NCI-H1417 (cell line): ENCODE results near the gene OVAAL.
A peak's percentile ranks its signal among the peaks of the same experiment; 100 is the strongest.
"Not testable (repeated sequence)": the region's sequence is repeated elsewhere in the genome, so short reads cannot be mapped to it uniquely, and the experiment has no call there.

Source experiments
- DNase-seq, 3 experiments: peaks; one replicate each; lab custom pipeline; 2025; lab: John Stamatoyannopoulos, UW

OVAAL gene

DNA sequence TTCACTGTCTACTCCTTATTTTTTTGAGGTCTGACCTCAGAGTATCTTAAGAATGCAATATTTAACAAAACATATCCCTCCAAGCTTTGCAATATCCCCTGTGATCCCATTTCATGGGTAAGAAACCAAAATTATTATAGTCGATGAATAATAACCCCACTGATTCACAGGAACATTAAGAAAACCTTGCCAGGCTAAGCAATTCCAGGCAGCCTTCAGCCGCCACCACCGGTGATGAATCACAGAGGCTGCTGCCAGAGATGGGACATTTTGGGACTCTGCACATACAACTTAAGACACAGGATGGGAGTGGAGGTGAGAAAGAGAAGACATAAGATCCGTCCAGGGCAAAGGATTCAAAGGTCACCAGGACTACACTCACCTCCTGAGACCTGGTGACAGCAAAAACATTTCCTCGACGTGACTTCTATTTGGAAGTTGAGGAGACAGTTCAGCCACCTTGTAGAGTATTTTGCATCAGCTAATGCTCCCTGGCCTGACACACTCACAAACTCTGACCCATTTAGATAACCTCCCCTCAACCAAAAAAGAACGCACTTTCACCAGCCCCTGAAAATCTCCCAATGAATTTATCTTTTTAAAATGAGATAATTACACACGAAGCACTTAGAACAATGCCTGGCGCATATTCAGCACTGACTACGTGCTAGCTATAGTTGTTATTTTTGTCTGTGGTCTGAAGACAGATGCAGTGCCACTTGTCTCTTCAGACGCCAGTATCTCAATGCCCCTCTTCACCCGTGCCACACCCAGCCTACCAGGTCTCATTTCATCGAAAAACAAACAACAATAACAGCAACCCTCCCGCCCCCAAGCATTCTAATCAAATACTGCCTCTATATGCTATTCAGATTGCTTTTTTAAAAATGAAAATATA is 17.8 kb upstream of the OVAAL start:
- DNase-seq = peak in 2 of 3 experiments; percentile 10 to 43

DNA sequence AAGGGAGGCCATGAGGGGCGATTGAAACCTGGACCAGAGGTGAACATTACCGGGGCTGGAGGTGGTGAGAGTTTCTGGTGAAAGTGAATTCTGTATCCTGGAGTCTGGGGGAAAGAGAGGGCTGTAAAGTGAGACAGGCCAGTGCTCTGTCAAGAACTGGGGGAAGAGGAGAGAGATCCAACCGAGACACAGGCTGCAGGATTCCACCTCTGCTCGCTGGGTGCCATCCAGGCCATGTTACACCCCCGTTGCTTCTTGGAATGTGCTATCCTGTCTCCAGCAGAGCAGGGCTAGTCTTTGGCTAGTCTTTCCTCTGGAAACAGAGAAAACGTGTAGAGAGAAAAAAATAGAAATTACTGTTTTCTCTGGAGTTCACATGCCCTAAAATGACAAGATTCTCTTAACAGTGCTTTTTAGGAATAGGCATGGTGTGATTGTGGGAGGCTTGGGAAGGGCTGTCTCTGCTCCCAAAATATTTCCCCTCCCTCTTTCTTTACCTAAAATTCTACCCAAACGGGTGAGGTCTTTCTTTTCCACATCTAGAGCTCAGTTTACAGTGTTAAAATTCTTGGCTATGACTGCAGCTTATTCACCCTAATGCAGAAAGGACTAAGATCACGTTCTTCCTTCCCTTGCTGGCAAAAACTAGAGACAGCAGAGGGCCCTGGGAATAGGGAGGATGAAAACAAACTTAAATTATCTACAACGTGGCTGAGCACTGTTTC is 16.5 kb upstream of the OVAAL start:
- DNase-seq = no peak

DNA sequence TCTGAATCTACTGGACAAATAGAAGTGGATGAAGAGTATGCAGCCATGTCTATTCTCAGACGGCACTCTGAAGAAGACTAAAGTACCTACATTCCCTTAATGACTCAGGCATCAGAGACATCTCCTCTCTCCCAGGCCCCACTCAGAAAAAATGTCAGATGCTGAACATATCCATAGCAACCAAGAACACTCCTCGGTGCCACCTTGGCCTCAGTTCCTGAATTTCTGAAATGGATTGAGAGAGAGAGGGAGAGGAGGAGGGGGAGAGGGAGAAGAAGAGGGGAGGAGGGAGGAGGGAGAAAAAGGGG is 16.0 kb upstream of the OVAAL start:
- peak in 1 of 3 experiments; percentile 22 for DNase-seq

DNA sequence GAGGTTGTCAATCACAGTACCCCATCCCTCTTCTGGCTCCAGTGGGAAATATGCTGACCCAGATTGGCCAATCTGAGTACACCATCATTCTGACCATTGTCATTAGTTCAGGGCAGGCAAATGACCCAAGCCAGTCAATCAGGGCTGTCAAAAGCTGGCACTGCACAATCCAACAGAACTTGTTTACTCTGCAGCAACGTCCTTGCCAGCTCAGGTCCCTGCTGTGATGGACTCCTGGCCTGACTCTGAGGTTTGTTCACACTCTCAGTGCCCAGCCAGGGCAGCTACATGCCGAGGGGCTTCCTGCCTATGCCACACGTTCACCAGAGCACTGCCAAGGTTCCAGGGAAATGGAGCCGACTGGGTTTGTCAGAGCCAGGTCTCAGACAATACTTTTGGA is 14.7 kb upstream of the OVAAL start:
- DNase-seq = no peak

DNA sequence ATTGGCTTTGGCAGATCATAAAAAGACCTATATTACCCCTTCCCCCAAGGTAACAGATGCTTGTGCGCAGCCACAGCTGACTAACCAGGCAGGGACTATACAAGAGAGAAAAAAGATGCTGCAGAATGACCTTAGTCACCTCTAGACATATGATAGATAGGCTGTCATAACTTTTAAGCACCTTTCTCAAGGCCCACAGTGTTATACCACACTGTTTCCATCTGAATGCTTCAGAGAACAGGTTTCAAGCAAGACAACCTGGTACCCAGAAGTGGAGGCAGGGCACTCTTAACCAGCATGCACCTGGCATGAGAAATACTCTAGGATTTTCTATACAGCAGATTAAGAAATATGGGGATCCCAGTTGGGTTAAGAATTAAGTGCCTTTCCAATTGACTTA is 12.8 kb upstream of the OVAAL start:
- DNase-seq = no peak

DNA sequence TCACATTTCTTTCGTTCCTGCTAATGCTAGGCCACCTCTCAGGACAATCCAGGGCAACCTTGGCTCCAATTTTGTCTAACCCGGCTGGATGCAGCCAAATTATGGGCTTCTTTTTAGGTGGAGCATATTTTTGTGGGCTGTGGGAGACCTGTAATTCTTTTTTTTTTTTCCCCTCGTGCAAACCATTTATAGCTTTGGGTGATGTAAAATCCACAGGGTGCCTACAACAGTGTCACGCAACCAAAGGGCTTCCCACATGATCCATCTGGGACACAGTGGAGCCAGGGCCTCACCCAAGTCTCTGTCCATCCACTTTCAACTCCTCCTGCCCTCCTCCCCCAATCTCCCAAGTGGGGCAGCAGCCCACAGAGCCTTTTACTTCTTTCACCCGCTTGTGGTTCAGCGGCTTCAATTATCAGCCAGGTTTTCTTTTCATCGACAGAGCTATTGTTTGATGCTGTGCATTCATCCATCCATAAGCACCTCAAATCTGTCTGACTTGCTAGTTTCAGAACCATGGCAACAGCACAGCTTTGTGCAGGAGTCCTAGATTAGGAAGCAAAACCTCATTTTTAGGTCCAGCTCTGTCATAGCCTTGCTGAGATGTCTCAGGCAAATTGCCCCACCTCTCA is 10.0 kb upstream of the OVAAL start:
- peak; percentile 62 to 83 (median 83) for DNase-seq

DNA sequence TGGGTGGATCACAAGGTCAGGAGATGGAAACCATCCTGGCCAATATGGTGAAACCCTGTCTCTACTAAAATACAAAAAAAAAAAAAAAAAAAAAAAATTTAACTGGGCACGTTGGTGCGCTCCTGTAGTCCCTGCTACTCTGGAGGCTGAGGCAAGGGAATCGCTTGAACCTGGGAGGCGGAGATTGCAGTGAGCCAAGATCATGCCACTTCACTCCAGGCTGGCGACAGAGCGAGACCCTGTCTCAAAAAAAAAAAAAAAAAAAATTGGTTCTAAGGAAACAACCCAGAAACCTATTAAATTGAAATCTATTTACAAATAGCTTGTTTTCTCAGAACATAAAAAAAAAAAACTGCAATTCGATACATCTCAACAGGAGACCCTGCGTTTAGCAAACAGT is 9.0 kb upstream of the OVAAL start:
- not testable (repeated sequence) for DNase-seq

DNA sequence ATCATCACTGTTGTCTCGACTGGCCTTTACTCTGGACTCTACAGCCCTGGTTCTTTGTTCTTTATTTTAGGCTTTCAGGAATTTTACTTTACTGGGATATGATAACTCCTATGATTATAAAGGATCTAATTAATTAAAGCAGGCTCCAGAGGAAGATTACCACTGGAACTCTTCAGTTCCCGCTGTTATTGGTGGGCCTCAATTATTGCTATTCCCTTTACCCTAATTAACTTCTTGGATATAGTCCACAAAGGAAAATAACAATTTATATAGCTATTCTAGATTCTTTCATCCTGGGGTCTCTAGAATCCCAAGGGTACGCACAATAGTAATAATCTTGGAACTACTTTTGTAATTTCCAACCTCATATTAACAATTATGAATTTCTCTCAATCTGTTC is 8.5 kb upstream of the OVAAL start:
- DNase-seq = no peak

DNA sequence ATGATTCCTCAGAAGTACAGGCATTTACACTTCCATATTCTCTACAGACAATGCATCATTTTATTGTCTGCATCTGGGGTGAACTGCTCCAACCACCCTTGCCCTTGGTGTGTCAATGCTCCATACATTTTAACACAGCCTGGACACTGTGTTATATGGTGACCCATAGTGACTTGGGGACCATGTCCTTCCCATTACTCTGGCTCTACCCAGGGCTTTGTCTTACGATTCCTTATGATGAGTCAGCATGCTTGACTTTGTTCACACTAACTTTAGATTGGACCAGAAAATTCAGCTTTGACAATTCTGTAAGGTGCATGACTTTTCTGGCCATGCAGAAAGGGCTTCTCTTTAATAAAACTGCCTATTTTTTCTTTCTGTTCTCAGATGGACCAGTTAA is 6.8 kb upstream of the OVAAL start:
- no peak for DNase-seq

DNA sequence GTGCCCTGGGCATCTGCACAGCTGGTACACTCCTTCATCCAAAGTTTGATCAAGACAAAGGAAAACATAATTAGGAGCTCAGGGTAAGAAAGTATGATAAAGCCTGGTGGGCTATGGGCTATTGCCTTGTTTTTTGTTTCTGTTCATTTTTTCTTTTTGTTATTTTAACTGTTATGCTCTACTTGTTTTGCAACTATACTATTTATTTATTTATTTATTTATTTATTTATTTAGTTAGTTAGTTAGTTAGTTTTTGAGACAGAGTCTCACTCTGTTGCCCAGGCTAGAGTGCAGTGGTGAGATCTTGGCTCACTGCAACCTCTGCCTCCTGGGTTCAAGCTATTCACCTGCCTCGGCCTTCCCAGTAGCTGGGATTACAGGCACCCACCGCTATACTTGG is 5.7 kb upstream of the OVAAL start:
- not testable (repeated sequence) for DNase-seq

DNA sequence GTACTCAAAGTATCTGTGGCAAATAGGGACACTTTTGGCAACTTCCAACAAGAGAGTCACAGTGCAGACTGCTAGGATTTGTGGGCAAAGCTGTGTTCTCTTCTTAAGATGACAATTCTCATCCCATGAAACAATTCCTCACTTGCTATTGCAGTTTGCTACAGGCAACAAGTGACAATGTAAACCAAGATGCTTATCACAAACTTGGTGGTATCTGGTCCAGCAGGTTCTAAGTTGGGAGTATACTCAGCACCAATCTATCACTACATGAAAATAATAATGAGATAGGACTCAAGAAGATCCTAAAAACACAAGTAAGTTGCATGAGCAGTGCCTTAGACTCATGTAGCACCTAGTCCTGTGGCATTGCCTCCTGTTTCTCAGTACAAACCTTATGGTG is 3.4 kb upstream of the OVAAL start:
- no peak for DNase-seq

DNA sequence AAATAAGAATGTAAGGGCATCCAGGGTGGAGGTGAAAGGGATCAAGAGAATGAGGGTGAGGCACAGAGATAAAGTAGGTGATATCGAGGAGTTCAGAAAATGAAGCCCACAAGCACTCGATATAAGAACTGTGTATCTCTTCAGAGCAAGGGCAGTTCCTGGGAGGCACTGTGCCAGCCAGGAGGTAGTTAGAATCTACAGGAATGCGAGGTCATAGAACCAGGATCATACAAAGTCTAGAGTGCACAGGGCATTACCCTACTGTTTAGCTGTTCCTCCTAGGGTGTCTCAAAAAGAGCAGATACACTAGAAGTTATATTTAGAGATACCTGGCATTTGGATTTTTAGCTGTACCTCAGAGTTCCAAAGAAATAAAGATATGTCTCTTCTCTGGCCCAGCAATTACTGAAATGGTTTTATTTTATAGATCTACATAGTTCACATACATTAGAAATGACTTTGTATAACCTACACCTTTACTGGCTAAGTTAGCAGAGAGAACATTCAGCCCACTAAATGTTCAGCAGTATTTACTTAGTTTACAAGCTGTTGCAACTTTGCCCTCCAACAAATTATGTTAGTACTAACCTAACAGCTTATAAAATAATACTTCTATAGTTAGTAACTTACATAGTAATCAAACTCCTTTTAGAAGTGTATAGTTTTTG is 1.6 kb downstream of the OVAAL start:
- DNase-seq = no peak

DNA sequence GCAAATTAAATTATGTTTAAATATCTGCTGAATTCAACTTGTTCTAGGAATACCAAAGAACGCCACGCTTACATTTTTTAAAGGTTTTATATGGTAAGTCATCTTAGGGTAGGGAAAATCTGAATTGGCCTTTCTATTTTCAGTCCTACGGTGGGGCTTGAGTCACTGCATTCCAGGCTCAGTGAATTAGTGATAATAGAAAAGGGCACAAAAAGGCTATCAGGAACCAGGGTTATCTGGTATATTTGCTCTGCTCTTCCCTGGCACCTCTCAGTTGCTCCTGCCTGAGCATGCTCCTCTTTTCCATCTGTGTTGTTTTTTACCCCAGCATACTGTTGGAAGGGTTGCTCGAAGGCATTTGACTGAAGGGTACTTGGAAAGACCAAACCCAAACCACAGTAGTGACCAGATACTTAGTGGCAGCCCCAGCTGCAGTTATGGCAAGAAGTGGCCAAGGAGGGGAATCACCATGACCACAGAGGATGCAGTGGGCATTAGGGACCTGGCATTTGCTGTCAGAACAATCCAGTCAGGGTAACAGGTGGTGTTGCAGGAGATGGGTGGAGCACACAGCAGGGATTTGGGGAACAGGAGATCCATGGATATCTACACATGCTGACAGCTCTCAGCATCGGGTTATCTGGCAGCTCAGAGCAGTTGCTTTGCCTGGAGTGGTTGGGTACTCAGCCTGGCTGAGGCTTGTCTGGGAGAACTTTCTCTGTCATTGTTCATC is 2.3 kb downstream of the OVAAL start:
- DNase-seq = no peak

DNA sequence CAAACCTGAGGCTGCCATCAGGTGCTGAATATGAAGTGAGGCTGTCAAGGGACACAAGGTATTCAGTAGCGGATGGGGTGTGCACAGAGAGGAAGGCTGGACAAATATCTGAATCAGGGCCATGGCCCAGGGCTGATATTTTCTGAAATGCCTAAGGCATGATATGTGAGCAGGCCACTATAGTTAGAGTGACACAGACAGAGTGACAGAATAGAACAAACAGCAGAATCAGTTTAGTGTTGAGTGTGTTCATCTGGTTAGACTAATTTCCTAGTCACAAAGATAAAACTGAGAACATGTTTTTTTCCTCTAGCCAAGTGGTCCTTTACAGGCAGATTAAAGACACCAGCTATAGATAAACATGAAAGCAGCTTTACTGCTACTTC is 3.9 kb downstream of the OVAAL start:
- no peak for DNase-seq

DNA sequence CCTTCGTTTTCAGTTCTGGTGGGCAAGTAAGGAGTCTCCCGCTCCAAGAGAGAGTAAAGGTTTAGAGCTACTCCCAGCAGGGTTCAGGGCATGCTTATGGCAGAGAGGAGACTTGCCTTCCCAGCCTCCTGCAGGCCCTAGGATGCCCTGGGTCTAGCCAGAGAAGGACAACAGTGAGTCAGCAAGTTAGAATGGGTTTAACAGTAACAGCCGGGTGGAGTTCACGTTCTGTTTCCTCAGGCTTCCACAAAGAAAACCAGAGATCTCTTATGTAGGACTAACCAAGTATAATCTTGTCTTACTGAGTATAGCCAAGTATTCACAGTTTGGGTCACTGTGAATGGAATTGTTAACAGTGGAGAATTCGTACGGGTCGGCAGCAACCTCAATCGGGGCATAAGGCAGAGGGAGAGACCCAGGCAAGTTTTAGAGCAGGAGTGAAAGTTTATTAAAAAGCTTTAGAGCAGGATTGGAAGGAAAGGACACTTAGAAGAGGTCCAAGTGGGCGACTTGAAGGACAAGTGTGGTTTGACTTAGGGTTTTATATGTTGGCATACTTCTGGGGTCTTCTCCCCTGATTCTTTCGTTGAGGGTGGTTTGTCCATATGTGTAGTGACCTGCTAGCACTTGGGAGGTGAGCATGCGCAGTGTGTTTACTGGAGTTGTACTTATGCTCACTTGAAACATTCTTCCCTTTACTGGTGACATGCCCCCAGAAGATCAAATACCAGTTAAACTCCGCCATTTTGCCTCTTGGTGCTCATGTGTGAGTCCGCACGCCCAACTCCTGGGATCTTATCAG is 4.5 kb downstream of the OVAAL start:
- no peak for DNase-seq

DNA sequence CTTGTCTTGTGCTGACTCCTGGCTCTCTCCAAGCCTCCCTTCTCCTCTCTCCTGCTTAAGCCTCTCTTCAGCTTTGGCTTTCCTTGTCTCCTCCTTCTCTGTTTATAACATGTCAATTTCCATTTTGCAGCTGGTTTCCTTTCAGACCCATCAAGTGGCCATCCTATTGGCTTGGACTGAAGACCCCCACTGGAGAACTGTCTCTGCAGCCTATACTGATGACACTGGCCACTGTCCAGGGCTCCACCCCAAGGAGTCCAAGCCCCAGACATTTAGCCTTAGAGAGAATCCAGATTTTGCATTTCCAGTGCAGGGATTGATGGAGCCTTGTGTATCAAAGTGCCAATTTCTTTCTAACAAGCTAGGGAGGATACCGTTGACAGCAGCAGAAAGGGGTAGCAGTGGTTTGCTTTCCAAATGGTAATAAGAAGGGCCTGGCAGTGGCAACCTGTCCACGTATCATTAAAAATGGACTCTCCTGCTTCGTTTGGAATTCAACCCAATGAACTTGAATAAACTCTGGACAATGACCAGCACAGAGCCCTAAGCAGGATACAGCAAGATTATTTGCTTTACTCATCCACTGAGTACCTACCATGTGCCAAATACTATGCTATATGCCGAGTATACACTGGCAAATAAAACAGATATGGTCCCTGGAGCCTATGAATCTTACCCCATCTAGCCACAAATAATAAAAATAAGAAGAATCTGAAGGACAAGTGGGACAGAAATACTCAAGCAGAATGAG is 6.5 kb downstream of the OVAAL start:
- DNase-seq = no peak

DNA sequence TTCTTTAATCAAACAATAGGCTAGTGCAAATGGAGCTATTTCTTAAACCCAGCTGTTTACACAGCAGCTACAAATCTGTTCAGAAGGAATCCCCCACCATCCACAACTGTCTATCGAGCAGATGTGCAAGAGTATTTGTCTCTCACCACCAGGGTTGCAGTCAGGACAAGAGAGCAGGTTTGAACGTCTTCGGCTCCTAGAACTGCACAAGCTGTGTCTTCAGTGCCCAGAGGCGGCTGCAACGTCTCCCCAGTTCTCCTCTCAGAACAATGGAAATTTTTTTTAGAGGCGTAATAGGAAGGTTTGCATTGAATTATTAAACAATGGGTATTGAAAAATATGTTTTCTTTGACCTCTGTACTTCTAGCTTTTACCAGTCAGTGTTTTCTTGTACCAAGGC is 7.3 kb downstream of the OVAAL start:
- DNase-seq = no peak

DNA sequence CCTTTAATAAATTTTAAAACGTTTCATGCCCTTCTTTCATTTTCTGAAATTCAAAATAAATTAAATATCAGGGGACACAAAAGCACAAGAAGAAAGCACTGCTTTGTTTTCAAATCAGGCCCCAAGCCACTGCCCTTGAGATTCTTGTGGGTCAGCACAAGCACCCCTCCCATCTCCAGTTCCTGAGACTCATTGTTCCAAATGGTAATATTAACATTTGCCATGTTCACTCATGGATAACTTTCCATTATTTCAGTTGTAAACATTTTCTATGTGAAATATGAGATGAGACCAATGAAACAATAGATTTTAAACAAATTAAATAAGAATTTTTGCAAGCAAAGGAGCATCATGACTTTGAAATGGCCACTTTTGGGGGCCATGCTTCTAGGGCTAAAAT is 7.7 kb downstream of the OVAAL start:
- DNase-seq = no peak

DNA sequence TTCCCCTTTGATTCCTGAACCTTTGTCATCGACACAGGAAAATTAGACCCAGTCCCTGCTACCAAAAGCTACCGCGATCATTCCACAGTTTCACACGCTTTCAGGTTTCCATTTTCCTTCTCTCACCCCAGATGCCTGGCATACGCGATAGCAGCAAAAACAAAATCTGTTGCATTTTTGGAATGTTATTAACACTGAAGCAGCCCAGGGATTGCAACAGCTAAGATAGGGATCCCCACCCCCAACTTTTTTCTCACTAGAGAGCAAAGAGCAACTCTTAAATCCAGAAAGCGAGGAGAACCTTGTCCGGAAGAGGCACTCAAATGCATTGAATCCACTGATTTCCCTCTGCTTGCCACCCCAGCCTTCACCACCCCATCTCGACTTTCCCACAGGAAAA is 8.9 kb downstream of the OVAAL start:
- no peak for DNase-seq

DNA sequence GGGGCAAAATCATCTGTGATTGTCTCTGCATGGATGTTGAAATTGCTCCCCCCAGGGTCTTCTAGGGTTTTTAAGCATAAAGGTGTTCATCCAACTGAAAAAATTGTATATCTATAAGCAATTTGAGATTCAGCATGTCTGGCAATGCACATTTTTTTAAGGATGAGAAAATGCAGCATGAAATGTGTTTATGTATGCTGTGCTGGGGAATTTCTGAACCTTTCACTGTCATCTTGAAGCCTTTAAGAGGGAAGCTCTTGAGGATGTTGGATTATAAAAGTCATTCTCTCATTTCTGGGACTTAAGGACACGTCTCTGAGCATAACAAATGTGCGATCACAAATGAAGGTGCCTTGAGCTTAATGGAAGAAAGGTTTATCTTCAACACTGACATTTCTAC is 9.4 kb downstream of the OVAAL start:
- DNase-seq = no peak
